Measurements from ENCODE around the gene DLX2. TPM values are rescaled to one million over a fixed set of nuclear protein-coding genes. Genes with fewer than 3 reads are reported as not detected.

The DLX2 gene
- total and polyA plus RNA-seq, 10 of the 15 experiments (the other 5 are each of a cell fraction or from before 2014, with no cell fraction given) = 0.03 TPM; not detected in 9

DNA sequence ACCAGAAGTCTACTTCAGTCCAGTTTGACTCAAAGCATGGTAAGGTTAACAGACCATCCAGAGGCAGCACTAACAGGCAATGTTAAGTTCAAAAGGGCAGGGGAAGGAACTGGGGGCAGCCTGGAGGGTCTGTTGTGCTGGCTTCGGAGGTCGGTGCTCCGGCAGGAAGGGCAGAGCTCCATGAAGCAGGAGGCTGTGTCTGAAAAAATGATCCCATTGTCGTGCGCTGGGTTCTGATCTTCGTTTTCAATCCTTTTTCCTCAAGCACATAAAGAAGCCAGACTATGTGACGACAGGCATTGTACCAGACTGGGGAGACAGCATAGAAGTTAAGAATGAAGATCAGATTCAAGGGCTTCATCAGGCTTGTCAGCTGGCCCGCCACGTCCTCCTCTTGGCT is 39.3 kb downstream of the DLX2 start:
- ChIA-PET SMC1A (ENCODE audit: uncharacterized antibody, unreplicated experiment) (interaction anchor here (0.7 to 1.0 kb wide), 2 partner anchors 19 to 51 kb away, joined by 3 read pairs; no protein-coding TSS in a partner anchor), POLR2A (no interaction called here), CTCF (interaction anchor here (0.6 to 0.8 kb wide), 2 partner anchors 10 to 13 kb away, joined by 3 to 4 read pairs; no protein-coding TSS in a partner anchor), RAD21 (ENCODE audit: unreplicated experiment) (no interaction called here)
- ATAC-seq (no peak), DNase-seq (ENCODE audit: low read depth, low spot score) (no peak), FAIRE-seq (no peak)
- Histone ChIP-seq H2AFZ (ENCODE audit: control insufficient read depth, low read depth, low read length) (no peak overlapping the region), H3K9me3 (replicated peaks; ENCODE audit: control insufficient read depth, insufficient read depth, low read length) (no peaks in the 10 kb centered on the region), H3K4me2 (ENCODE audit: control insufficient read depth, insufficient read depth) (no peak overlapping the region), H3K9ac (ENCODE audit: control insufficient read depth, insufficient read depth, low read length) (no peak overlapping the region), H3K27ac (ENCODE audit: control insufficient read depth, insufficient read depth) (no peak overlapping the region), H3K4me1 (ENCODE audit: control insufficient read depth, insufficient read depth, low read length) (no peaks in the 10 kb centered on the region), H3K79me2 (ENCODE audit: control insufficient read depth, insufficient read depth, low read length) (no peaks in the 10 kb centered on the region), H3K27me3 (replicated peaks in 1 of 2; ENCODE audit: control insufficient read depth in 2 of 2, insufficient read depth in 2 of 2, low read length in 1 of 2) (no peaks in the 10 kb centered on the region), H3K36me3 (ENCODE audit: control insufficient read depth in 2 of 2, insufficient read depth in 2 of 2, low read length in 1 of 2) (0 out of 4 replicates have a peak, but pooled peaks cover 0 to 3% of the 10 kb centered on the region in 2 experiments), H3K4me3 (no peak overlapping the region), H4K20me1 (ENCODE audit: control insufficient read depth, insufficient read depth) (no peaks in the 10 kb centered on the region)
- 91% methylated on average over 9 of the region's 9 CpGs for WGBS (ENCODE audit: insufficient coverage, insufficient replicate concordance, low lambda C conversion rate, missing lambda C conversion rate)
- intact Hi-C loops (cut with micrococcal nuclease; ENCODE audit: unreplicated experiment) = no loop called here
- BruUV-seq (replicated peaks) = no TSS peak
- in situ Hi-C loops (cut with MboI) = no loop called here
- TF ChIP-seq, protein P1, sequence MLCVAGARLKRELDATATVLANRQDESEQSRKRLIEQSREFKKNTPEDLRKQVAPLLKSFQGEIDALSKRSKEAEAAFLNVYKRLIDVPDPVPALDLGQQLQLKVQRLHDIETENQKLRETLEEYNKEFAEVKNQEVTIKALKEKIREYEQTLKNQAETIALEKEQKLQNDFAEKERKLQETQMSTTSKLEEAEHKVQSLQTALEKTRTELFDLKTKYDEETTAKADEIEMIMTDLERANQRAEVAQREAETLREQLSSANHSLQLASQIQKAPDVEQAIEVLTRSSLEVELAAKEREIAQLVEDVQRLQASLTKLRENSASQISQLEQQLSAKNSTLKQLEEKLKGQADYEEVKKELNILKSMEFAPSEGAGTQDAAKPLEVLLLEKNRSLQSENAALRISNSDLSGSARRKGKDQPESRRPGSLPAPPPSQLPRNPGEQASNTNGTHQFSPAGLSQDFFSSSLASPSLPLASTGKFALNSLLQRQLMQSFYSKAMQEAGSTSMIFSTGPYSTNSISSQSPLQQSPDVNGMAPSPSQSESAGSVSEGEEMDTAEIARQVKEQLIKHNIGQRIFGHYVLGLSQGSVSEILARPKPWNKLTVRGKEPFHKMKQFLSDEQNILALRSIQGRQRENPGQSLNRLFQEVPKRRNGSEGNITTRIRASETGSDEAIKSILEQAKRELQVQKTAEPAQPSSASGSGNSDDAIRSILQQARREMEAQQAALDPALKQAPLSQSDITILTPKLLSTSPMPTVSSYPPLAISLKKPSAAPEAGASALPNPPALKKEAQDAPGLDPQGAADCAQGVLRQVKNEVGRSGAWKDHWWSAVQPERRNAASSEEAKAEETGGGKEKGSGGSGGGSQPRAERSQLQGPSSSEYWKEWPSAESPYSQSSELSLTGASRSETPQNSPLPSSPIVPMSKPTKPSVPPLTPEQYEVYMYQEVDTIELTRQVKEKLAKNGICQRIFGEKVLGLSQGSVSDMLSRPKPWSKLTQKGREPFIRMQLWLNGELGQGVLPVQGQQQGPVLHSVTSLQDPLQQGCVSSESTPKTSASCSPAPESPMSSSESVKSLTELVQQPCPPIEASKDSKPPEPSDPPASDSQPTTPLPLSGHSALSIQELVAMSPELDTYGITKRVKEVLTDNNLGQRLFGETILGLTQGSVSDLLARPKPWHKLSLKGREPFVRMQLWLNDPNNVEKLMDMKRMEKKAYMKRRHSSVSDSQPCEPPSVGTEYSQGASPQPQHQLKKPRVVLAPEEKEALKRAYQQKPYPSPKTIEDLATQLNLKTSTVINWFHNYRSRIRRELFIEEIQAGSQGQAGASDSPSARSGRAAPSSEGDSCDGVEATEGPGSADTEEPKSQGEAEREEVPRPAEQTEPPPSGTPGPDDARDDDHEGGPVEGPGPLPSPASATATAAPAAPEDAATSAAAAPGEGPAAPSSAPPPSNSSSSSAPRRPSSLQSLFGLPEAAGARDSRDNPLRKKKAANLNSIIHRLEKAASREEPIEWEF (IDR thresholded peaks at IDR 0.05; ENCODE audit: insufficient replicate concordance, low read depth, low read length) = no peak
- TF ChIP-seq, protein P2, sequence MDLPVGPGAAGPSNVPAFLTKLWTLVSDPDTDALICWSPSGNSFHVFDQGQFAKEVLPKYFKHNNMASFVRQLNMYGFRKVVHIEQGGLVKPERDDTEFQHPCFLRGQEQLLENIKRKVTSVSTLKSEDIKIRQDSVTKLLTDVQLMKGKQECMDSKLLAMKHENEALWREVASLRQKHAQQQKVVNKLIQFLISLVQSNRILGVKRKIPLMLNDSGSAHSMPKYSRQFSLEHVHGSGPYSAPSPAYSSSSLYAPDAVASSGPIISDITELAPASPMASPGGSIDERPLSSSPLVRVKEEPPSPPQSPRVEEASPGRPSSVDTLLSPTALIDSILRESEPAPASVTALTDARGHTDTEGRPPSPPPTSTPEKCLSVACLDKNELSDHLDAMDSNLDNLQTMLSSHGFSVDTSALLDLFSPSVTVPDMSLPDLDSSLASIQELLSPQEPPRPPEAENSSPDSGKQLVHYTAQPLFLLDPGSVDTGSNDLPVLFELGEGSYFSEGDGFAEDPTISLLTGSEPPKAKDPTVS (IDR thresholded peaks at IDR 0.05; ENCODE audit: low read depth, low read length) = no peak
- TF ChIP-seq STAT1 (conservative IDR thresholded peaks at IDR 0.05) (no peak), ZNF622 (IDR thresholded peaks at IDR 0.05) (no peak), CHD1 (IDR thresholded peaks at IDR 0.05; ENCODE audit: low read depth, low read length) (no peak), SUZ12 (IDR thresholded peaks at IDR 0.05; ENCODE audit: unreplicated experiment) (no peak)
- TF ChIP-seq, protein P3, sequence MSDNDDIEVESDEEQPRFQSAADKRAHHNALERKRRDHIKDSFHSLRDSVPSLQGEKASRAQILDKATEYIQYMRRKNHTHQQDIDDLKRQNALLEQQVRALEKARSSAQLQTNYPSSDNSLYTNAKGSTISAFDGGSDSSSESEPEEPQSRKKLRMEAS (IDR thresholded peaks at IDR 0.05; ENCODE audit: low read depth, low read length) = no peak
